CD14-positive monocyte (primary cell): ENCODE results near the gene NEIL3. TPM values are rescaled to one million over a fixed set of nuclear protein-coding genes. Genes with fewer than 3 reads are reported as not detected.

ENCODE experiments used
- DNase-seq, 3 donors: peaks; one replicate each; pipeline ENCODE4 v3.0.0-alpha.2; 2011 to 2022
- H2AFZ ChIP-seq: 2 replicates; pipeline ENCODE4 v1.6.0; 2012; ENCODE audit warnings: mild to moderate bottlenecking, low read depth, low read length, inconsistent platforms; ENCODE audit not compliant: insufficient read depth, poor library complexity, severe bottlenecking
- H3K27ac ChIP-seq, 2 donors: 1 replicate in 1 of 2; 2 replicates in 1 of 2; pipeline ENCODE4 v1.5.1; 2012 to 2013; ENCODE audit warnings: low read length in 2 of 2, control low read depth in 1 of 2, inconsistent platforms in 1 of 2, low read depth in 1 of 2, mild to moderate bottlenecking in 1 of 2
- H3K27me3 ChIP-seq, 2 donors: one replicate each; pipeline versions ENCODE4 v1.6.0 to v1.6.1; 2011 to 2013; ENCODE audit warnings: low read length in 2 of 2; ENCODE audit not compliant: control insufficient read depth in 2 of 2, insufficient read depth in 2 of 2
- H3K36me3 ChIP-seq, 2 donors: replicated peaks in 1 of 2; 1 replicate in 1 of 2; 2 replicates in 1 of 2; pipeline versions ENCODE4 v1.5.1 to v1.6.1; 2012 to 2013; ENCODE audit warnings: low read length in 2 of 2, control low read depth in 1 of 2, inconsistent platforms in 1 of 2, mild to moderate bottlenecking in 1 of 2; ENCODE audit not compliant: insufficient read depth in 2 of 2, control insufficient read depth in 1 of 2
- H3K4me1 ChIP-seq, 2 donors: 1 replicate in 1 of 2; 2 replicates in 1 of 2; pipeline versions ENCODE4 v1.5.1 to v1.6.1; 2012 to 2013; ENCODE audit warnings: low read length in 2 of 2, control low read depth in 1 of 2, inconsistent platforms in 1 of 2, mild to moderate bottlenecking in 1 of 2, moderate library complexity in 1 of 2; ENCODE audit not compliant: insufficient read depth in 2 of 2, control insufficient read depth in 1 of 2
- H3K4me2 ChIP-seq: replicated peaks from 2 replicates; pipeline ENCODE3; 2012; ENCODE audit warnings: low read length, moderate library complexity, mild to moderate bottlenecking; ENCODE audit not compliant: poor library complexity, severe bottlenecking; ENCODE audit errors: extremely low read depth
- H3K4me3 ChIP-seq, 3 experiments: fragments of 200-600 bp in 1 of 3; sonication (generic) in 1 of 3; replicated peaks in 1 of 3; 1 replicate in 2 of 3; 2 replicates in 1 of 3; pipeline ENCODE4 v1.5.1; 2011 to 2013; ENCODE audit warnings: low read length in 3 of 3, mild to moderate bottlenecking in 3 of 3, control low read depth in 2 of 3, low read depth in 2 of 3, inconsistent platforms in 1 of 3, moderate library complexity in 1 of 3
- H3K79me2 ChIP-seq: 2 replicates; pipeline ENCODE4 v1.6.0; 2012; ENCODE audit warnings: mild to moderate bottlenecking, control low read depth, inconsistent platforms, low read length, moderate library complexity; ENCODE audit not compliant: insufficient read depth
- H3K9ac ChIP-seq: 2 replicates; pipeline ENCODE4 v1.6.0; 2017; ENCODE audit warnings: low read length, mild to moderate bottlenecking; ENCODE audit not compliant: insufficient read depth, poor library complexity, severe bottlenecking
- H3K9me3 ChIP-seq, 2 donors: replicated peaks in 1 of 2; 1 replicate in 1 of 2; 2 replicates in 1 of 2; pipeline versions ENCODE4 v1.5.1 to v1.6.1; 2012 to 2013; ENCODE audit warnings: low read length in 2 of 2, control low read depth in 1 of 2; ENCODE audit not compliant: control insufficient read depth in 1 of 2, insufficient read depth in 1 of 2
- H4K20me1 ChIP-seq: 2 replicates; pipeline ENCODE4 v1.6.0; 2012; ENCODE audit warnings: mild to moderate bottlenecking, low read length, control low read depth, moderate library complexity; ENCODE audit not compliant: insufficient read depth
- H3K27ac Mint-ChIP-seq, 7 donors: one replicate each; pipeline ENCODE4 v1.8.0; 2020; ENCODE audit warnings: mild to moderate bottlenecking in 7 of 7, mixed read lengths in 7 of 7, moderate library complexity in 6 of 7, inconsistent platforms in 2 of 7
- H3K27me3 Mint-ChIP-seq, 3 donors: one replicate each; pipeline ENCODE4 v1.8.0; 2021 to 2022; ENCODE audit warnings: low read depth in 3 of 3, mild to moderate bottlenecking in 3 of 3, mixed read lengths in 3 of 3, moderate library complexity in 3 of 3, inconsistent platforms in 1 of 3
- H3K36me3 Mint-ChIP-seq, 2 donors: one replicate each; pipeline ENCODE4 v1.8.0; 2020; ENCODE audit warnings: mixed read lengths in 2 of 2, inconsistent platforms in 1 of 2, mild to moderate bottlenecking in 1 of 2
- H3K4me1 Mint-ChIP-seq: one replicate; pipeline ENCODE4 v1.8.0; 2020; ENCODE audit warnings: mild to moderate bottlenecking, mixed read lengths
- H3K4me3 Mint-ChIP-seq, 2 donors: one replicate each; pipeline ENCODE4 v1.8.0; 2020; ENCODE audit warnings: mild to moderate bottlenecking in 2 of 2, mixed read lengths in 2 of 2, moderate library complexity in 1 of 2
- H3K9me3 Mint-ChIP-seq, 7 donors: one replicate each; pipeline ENCODE4 v1.8.0; 2020 to 2022; ENCODE audit warnings: mixed read lengths in 7 of 7, mild to moderate bottlenecking in 6 of 7, moderate library complexity in 6 of 7, inconsistent platforms in 2 of 7
- WGBS: methylation state at CpG from one replicate; pipeline ENCODE4 v1.1.5; 2013; ENCODE audit warnings: missing lambda C conversion rate; ENCODE audit not compliant: insufficient coverage; 5-methylcytosine and 5-hydroxymethylcytosine counted together
- intact Hi-C, 2 donors: fragments of 100-400 bp; cut with micrococcal nuclease; formaldehyde crosslinking; loops; one replicate each; pipeline versions ENCODE4 v1.15.0 to v1.15.1; 2023
- polyA plus RNA-seq, 3 donors: library from polyadenylated mRNA; depleted of rRNA in 1 of 3; unstranded in 2 of 3; stranded (reverse) in 1 of 3; fragments of 300-500 nt in 2 of 3; fragments of >200 nt in 1 of 3; fragmentation: Illumina TruSeq in 2 of 3; gene quantifications; 1 replicate in 2 of 3; 2 replicates in 1 of 3; pipeline ENCODE4 v1.2.3, GENCODE V29; 2012 to 2021
- TF ChIP-seq, protein P1 (sequence below): fragments of 200-600 bp; IDR thresholded peaks from one replicate; pipeline ENCODE4 v1.8.0; 2022; ENCODE audit warnings: antibody characterized with exemption, mild to moderate bottlenecking

Gene NEIL3
- polyA plus RNA-seq, 3 donors: 0.70 to 0.85 TPM; not detected in 1

- Histone ChIP-seq H3K79me2 (no peaks in the 10 kb centered on the region), H3K9ac (no peak overlapping the region), H3K36me3 (peaks cover 40 to 92% of the 10 kb centered on the region in 2 donors), H3K4me1 (no peaks in the 10 kb centered on the region), H4K20me1 (no peaks in the 10 kb centered on the region), H3K9me3 (no peaks in the 10 kb centered on the region), H3K4me3 (no peak overlapping the region), H3K27ac (no peak overlapping the region), H3K27me3 (no peaks in the 10 kb centered on the region), H3K4me2 (no peak overlapping the region), H2AFZ (no peak overlapping the region)
- intact Hi-C loops: no loop called here
- Mint-ChIP-seq H3K27me3 (no peaks in the 10 kb centered on the region), H3K27ac (peak overlapping the region in 1 of 7 donors; percentile 50), H3K4me1 (no peaks in the 10 kb centered on the region), H3K9me3 (no peaks in the 10 kb centered on the region), H3K4me3 (no peak overlapping the region), H3K36me3 (peaks cover 40 to 70% of the 10 kb centered on the region in 2 donors)
- TF ChIP-seq, protein P1, sequence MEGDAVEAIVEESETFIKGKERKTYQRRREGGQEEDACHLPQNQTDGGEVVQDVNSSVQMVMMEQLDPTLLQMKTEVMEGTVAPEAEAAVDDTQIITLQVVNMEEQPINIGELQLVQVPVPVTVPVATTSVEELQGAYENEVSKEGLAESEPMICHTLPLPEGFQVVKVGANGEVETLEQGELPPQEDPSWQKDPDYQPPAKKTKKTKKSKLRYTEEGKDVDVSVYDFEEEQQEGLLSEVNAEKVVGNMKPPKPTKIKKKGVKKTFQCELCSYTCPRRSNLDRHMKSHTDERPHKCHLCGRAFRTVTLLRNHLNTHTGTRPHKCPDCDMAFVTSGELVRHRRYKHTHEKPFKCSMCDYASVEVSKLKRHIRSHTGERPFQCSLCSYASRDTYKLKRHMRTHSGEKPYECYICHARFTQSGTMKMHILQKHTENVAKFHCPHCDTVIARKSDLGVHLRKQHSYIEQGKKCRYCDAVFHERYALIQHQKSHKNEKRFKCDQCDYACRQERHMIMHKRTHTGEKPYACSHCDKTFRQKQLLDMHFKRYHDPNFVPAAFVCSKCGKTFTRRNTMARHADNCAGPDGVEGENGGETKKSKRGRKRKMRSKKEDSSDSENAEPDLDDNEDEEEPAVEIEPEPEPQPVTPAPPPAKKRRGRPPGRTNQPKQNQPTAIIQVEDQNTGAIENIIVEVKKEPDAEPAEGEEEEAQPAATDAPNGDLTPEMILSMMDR: no peak
- WGBS: 100% methylated on average over 3 of the region's 7 CpGs
- no peak for DNase-seq
Observed at GRCh38 chr4:177356921-177357320, 47.2 kb downstream of the NEIL3 start.

DNA sequence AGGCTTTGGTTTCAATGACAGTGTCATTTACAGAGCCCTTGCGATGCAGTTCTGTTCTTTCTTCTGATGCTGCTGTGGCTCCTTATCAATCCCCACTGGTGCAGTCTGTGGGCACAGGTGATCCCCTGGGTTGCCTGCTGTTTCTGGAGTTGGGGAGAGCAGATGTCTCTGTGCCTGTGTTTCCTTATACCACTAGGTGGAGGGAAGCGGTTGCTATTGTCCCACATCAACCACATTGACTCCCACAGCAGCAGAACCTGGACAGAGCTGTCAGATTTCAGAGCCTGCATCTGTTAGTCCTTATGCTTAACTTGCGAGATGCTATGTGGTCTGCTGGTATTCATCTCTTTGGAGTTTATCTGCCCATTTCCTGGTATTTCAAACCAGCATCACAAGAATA lies 57.7 kb downstream of the NEIL3 start:
- Histone ChIP-seq H3K4me2 (no peak overlapping the region), H2AFZ (no peak overlapping the region), H3K27me3 (no peaks in the 10 kb centered on the region), H4K20me1 (no peaks in the 10 kb centered on the region), H3K9me3 (no peaks in the 10 kb centered on the region), H3K27ac (no peak overlapping the region), H3K4me1 (no peaks in the 10 kb centered on the region), H3K4me3 (no peak overlapping the region), H3K9ac (no peak overlapping the region), H3K79me2 (no peaks in the 10 kb centered on the region), H3K36me3 (peaks cover 0 to 20% of the 10 kb centered on the region in 2 donors)
- no peak overlapping the region for H3K27ac Mint-ChIP-seq
- TF ChIP-seq, protein P1: no peak
- no peak for DNase-seq
- no peaks in the 10 kb centered on the region for H3K9me3 Mint-ChIP-seq
- no peak overlapping the region for H3K4me3 Mint-ChIP-seq
- no CpG with 5 or more reads among the region's 3 CpGs for whole genome bisulfite sequencing
- peaks cover 4% of the 10 kb centered on the region for H3K4me1 Mint-ChIP-seq
- H3K36me3 Mint-ChIP-seq: peaks cover 18 to 29% of the 10 kb centered on the region in 2 donors
- peaks cover 0 to 3% (median 0%) of the 10 kb centered on the region in 3 donors for H3K27me3 Mint-ChIP-seq
- intact Hi-C loops: no loop called here
